Endothelial cell of umbilical vein (primary cell): Measurements from ENCODE around the gene CEBPA. TPM values are rescaled to one million over a fixed set of nuclear protein-coding genes. Genes with fewer than 3 reads are reported as not detected.

Experiments used
- BruUV-seq: library from RNA; stranded (reverse); fragments of 400-500 nt; replicated peaks from 2 replicates; lab custom pipeline; 2021; lab: Mats Ljungman, UMichigan
- CTCF ChIA-PET: fragments of 300-600, 350-600 bp; sonication (Branson Sonifier 250); formaldehyde crosslinking; loops from one replicate; lab custom pipeline; 2021; ENCODE audit warnings: antibody characterized with exemption, inconsistent platforms; lab: Charles Lee
- POLR2A ChIA-PET: fragments of 300-600, 350-600 bp; sonication (Branson Sonifier 250); formaldehyde crosslinking; loops from one replicate; lab custom pipeline; 2021; ENCODE audit warnings: antibody characterized with exemption, inconsistent platforms; lab: Charles Lee
- DNase-seq: peaks from one replicate; pipeline ENCODE4 v3.0.0-alpha.2; 2011; ENCODE audit warnings: low read depth, low spot score
- FAIRE-seq: peaks from 2 replicates; lab custom pipeline; 2011; peaks lifted over from hg19 to GRCh38; lab: Jason Lieb, UNC
- H2AFZ ChIP-seq: 2 replicates; pipeline ENCODE4 v1.6.0; 2012; ENCODE audit warnings: low read depth, low read length, control low read depth, inconsistent platforms
- H3K27ac ChIP-seq: 2 replicates; pipeline ENCODE4 v1.5.1; 2011; ENCODE audit warnings: low read depth, mild to moderate bottlenecking, control low read depth, low read length, moderate library complexity; ENCODE audit not compliant: insufficient read depth
- H3K27me3 ChIP-seq, 2 experiments: 2 replicates each; pipeline versions ENCODE4 v1.6.0 to v1.6.1; 2011; ENCODE audit warnings: low read length in 2 of 2, mixed read lengths in 1 of 2; ENCODE audit not compliant: control insufficient read depth in 2 of 2, insufficient read depth in 2 of 2
- H3K36me3 ChIP-seq, 2 experiments: 2 replicates in 1 of 2; 3 replicates in 1 of 2; pipeline ENCODE4 v1.5.1; 2011; ENCODE audit warnings: low read length in 2 of 2, mild to moderate bottlenecking in 1 of 2, moderate library complexity in 1 of 2; ENCODE audit not compliant: control insufficient read depth in 2 of 2, insufficient read depth in 2 of 2; ENCODE audit errors: extremely low read depth in 1 of 2
- H3K4me1 ChIP-seq: 3 replicates; pipeline ENCODE4 v1.5.1; 2011; ENCODE audit warnings: mild to moderate bottlenecking, low read length; ENCODE audit not compliant: control insufficient read depth, insufficient read depth; ENCODE audit errors: extremely low read depth
- H3K4me2 ChIP-seq: 2 replicates; pipeline ENCODE4 v1.6.1; 2011; ENCODE audit warnings: low read length, control low read depth, mixed read lengths; ENCODE audit not compliant: insufficient read depth
- H3K4me3 ChIP-seq, 3 experiments: fragments of 200-600 bp in 1 of 3; sonication (generic), shearing (Covaris generic) in 1 of 3; replicated peaks in 1 of 3; 2 replicates each; pipeline ENCODE4 v1.5.1; 2011 to 2016; ENCODE audit warnings: control low read depth in 3 of 3, low read length in 3 of 3, mild to moderate bottlenecking in 2 of 3, inconsistent platforms in 1 of 3, low read depth in 1 of 3, moderate library complexity in 1 of 3; ENCODE audit not compliant: insufficient read depth in 1 of 3
- H3K79me2 ChIP-seq: 2 replicates; pipeline ENCODE4 v1.6.0; 2012; ENCODE audit warnings: low read length, inconsistent platforms; ENCODE audit not compliant: control insufficient read depth, insufficient read depth
- H3K9ac ChIP-seq: replicated peaks from 2 replicates; pipeline ENCODE3; 2011; ENCODE audit warnings: low read length, control low read depth; ENCODE audit not compliant: insufficient read depth; ENCODE audit errors: extremely low read depth
- H3K9me1 ChIP-seq: replicated peaks from 3 replicates; pipeline ENCODE4 v1.6.0; 2011; ENCODE audit warnings: mild to moderate bottlenecking, low read length; ENCODE audit not compliant: control insufficient read depth, insufficient read depth; ENCODE audit errors: extremely low read depth
- H3K9me3 ChIP-seq: replicated peaks from 2 replicates; pipeline ENCODE4 v1.5.1; 2012; ENCODE audit warnings: low read length, inconsistent platforms; ENCODE audit not compliant: control insufficient read depth, insufficient read depth
- H4K20me1 ChIP-seq: replicated peaks from 2 replicates; pipeline ENCODE3; 2011; ENCODE audit warnings: mild to moderate bottlenecking, low read length; ENCODE audit not compliant: control insufficient read depth, insufficient read depth; ENCODE audit errors: extremely low read depth
- CTCF ChIP-seq, 2 donors: IDR thresholded peaks; 1 replicate in 1 of 2; 2 replicates in 1 of 2; pipeline ENCODE4 v1.5.1; 2011; ENCODE audit warnings: low read length in 2 of 2, mild to moderate bottlenecking in 2 of 2, moderate library complexity in 2 of 2, control low read depth in 1 of 2, inconsistent platforms in 1 of 2, low read depth in 1 of 2; ENCODE audit not compliant: insufficient read depth in 1 of 2; ENCODE audit errors: extremely low read depth in 1 of 2
- POLR2AphosphoS5 ChIP-seq: IDR thresholded peaks from 2 replicates; pipeline ENCODE4 v1.6.1; 2012; ENCODE audit warnings: low read depth, mild to moderate bottlenecking, control low read depth, low read length, moderate library complexity; ENCODE audit not compliant: insufficient read depth
- dilution Hi-C: fragments of 300-500 bp; cut with MboI; formaldehyde crosslinking; loops from one replicate; pipeline ENCODE4 v1.15.0; 2019; ENCODE audit warnings: low sequenced_read_pairs; ENCODE audit not compliant: extremely low pct_ligation_motif_present
- intact Hi-C: fragments of 100-400 bp; cut with micrococcal nuclease; formaldehyde crosslinking; loops from one replicate; pipeline ENCODE4 v1.10.0; 2022
- polyA plus RNA-seq, 4 experiments: library from polyadenylated mRNA; depleted of rRNA in 3 of 4; stranded (reverse) in 3 of 4; unstranded in 1 of 4; fragments of >200 nt; gene quantifications; 2 replicates each; pipeline versions ENCODE4 v1.2.1 to v1.2.3, GENCODE V29; 2011 to 2012; ENCODE audit warnings: missing spikeins in 1 of 4
- total RNA-seq: library from RNA; stranded (reverse); gene quantifications from 2 replicates; pipeline ENCODE4 v1.2.3, GENCODE V29; 2021
- TF ChIP-seq, protein P1 (sequence below): IDR thresholded peaks from 2 replicates; pipeline ENCODE4 v1.6.1; 2011; ENCODE audit not compliant: insufficient read depth, insufficient read length

CEBPA gene
- total and polyA plus RNA-seq, 2 donors (not counting 3 experiments of a cell fraction or from before 2014, with no cell fraction given), result 0.06 TPM; not detected in 1

DNA sequence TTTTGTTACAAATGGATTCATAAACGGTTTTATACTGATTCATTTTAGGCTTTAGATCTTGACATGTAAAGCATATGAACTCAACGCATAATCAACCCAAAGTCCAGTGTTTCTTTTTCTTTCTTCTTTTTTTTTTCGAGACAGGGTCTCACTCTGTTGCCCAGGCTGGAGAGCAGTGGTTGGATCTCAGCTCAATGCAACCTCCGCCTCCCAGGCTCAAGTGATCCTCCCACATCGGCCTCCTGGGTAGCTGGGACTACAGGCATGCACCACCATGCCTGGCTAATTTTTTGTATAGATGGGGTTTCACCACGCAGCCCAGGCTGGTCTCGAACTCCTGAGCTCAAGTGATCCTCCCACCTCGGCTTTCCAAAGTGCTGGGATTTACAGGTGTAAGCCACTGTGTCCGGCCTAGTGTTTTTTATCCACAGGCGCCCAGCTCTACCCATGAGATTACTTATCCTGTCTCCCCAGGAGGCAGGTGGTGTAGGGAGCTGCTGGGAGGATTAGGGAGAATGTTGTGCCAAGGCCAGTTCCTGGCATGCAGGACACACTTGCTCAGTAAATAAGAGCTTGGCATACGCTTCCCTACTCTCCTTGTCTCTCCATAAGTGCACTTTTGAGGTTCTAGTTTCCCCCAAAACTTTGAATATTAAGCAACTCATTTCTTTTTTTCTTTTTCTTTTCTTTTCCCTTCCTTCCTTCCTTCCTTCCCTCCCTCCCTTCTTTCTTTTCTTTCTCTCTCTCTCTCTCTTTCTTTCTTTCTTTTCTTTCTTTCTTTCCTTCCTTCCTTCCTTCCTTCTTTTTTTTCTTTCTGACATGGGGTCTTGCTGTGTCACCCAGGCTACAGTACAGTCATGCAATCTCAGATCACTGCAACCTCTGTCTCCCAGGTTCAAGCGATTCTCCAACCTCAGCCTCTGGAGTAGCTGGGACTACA, 4.8 kb upstream of the CEBPA start:
- Histone ChIP-seq H3K4me2 (no peak overlapping the region), H3K36me3 (no peaks in the 10 kb centered on the region), H3K79me2 (no peaks in the 10 kb centered on the region), H3K9me1 (no peaks in the 10 kb centered on the region), H3K4me1 (peaks cover 7% of the 10 kb centered on the region), H4K20me1 (no peaks in the 10 kb centered on the region), H3K27me3 (peaks cover 9 to 23% of the 10 kb centered on the region in 2 experiments), H3K4me3 (no peak overlapping the region), H3K9ac (no peak overlapping the region), H2AFZ (no peak overlapping the region), H3K27ac (no peak overlapping the region), H3K9me3 (no peaks in the 10 kb centered on the region)
- FAIRE-seq (no peak), DNase-seq (no peak)
- ChIA-PET POLR2A (no interaction called here), CTCF (interaction anchor here (0.7 kb wide), 1 partner anchor 12 kb away, joined by 3 read pairs; no protein-coding TSS in a partner anchor)
- no peak for TF ChIP-seq POLR2AphosphoS5
- BruUV-seq, result no TSS peak
- dilution Hi-C loops (no loop called here), intact Hi-C loops (no loop called here)

DNA sequence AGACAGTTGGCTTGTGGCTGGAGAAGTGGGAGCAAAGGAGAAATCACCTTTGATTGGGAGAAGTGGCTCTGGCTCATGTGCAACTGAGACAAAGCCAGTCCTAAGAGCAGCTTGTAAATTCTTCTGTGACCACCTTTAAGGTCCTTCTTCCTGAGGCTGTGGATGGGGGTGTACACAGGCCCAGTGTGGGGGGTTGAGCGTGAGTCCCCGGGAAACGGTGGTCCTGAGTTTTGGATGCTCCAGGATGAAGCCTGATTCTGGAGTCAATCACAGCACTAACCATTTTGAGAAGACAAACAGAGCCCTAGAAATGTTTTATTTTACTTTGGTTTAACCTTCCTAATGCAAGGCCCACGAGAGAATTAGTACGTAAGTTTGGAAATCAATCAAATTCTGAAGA, 3.9 kb upstream of the CEBPA start:
- Histone ChIP-seq H3K4me1 (peaks cover 9% of the 10 kb centered on the region), H3K4me2 (no peak overlapping the region), H2AFZ (no peak overlapping the region), H3K27ac (no peak overlapping the region), H3K79me2 (no peaks in the 10 kb centered on the region), H3K9me1 (no peaks in the 10 kb centered on the region), H3K9ac (no peak overlapping the region), H4K20me1 (no peaks in the 10 kb centered on the region), H3K27me3 (peaks cover 11 to 30% of the 10 kb centered on the region in 2 experiments), H3K9me3 (no peaks in the 10 kb centered on the region), H3K4me3 (no peak overlapping the region), H3K36me3 (no peaks in the 10 kb centered on the region)
- DNase-seq, result no peak
- FAIRE-seq, result no peak
- CTCF ChIA-PET, result interaction anchor here (0.9 kb wide), 1 partner anchor 71 kb away, joined by 3 read pairs; no protein-coding TSS in a partner anchor
- dilution Hi-C loops, result no loop called here
- intact Hi-C loops, result no loop called here
- BruUV-seq, result no TSS peak
- no peak for TF ChIP-seq CTCF (IDR thresholded peaks at IDR 0.05; ENCODE audit: extremely low read depth in 1 of 2, insufficient read depth in 1 of 2, low read depth in 1 of 2, low read length in 2 of 2)
- TF ChIP-seq, protein P1, sequence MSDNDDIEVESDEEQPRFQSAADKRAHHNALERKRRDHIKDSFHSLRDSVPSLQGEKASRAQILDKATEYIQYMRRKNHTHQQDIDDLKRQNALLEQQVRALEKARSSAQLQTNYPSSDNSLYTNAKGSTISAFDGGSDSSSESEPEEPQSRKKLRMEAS, result no peak
- TF ChIP-seq POLR2AphosphoS5, result no peak
- POLR2A ChIA-PET, result no interaction called here
